ENCODE measurements around the gene PTCRA.

Gene PTCRA

GRCh38 chr6:42970871-42971612 lies 55.2 kb downstream of the PTCRA start:
- H3K79me2 ChIP-seq = no peaks in the 10 kb centered on the region
- no peaks in the 10 kb centered on the region for H3K27me3 ChIP-seq (ENCODE audit: control insufficient read depth, insufficient read depth, low read length)
- no peak overlapping the region for H3K27ac ChIP-seq
- H2AFZ ChIP-seq = no peak overlapping the region
- no peak overlapping the region for H3K9ac ChIP-seq
- no peaks in the 10 kb centered on the region for H3K9me3 ChIP-seq (ENCODE audit: control insufficient read depth, low read length)
- H3K4me2 ChIP-seq (ENCODE audit: low read length) = no peak overlapping the region
- H3K4me3 ChIP-seq (ENCODE audit: low read depth, low read length) = no peak overlapping the region
- H3K36me3 ChIP-seq (ENCODE audit: control insufficient read depth, insufficient read depth, low read length) = no peaks in the 10 kb centered on the region
- no peaks in the 10 kb centered on the region for H3K4me1 ChIP-seq
- no peak for TF ChIP-seq CTCF (IDR thresholded peaks at IDR 0.05)

- H3K27ac ChIP-seq = no peak overlapping the region
- H3K79me2 ChIP-seq = no peaks in the 10 kb centered on the region
- no peak overlapping the region for H3K9ac ChIP-seq
- TF ChIP-seq CTCF (IDR thresholded peaks at IDR 0.05) = no peak
- no peak overlapping the region for H2AFZ ChIP-seq
- H3K4me3 ChIP-seq (ENCODE audit: low read depth, low read length) = no peak overlapping the region
- H3K4me2 ChIP-seq (ENCODE audit: low read length) = no peak overlapping the region
- no peaks in the 10 kb centered on the region for H3K9me3 ChIP-seq (ENCODE audit: control insufficient read depth, low read length)
- no peaks in the 10 kb centered on the region for H3K4me1 ChIP-seq
- H3K27me3 ChIP-seq (ENCODE audit: control insufficient read depth, insufficient read depth, low read length) = no peaks in the 10 kb centered on the region
- no peaks in the 10 kb centered on the region for H3K36me3 ChIP-seq (ENCODE audit: control insufficient read depth, insufficient read depth, low read length)
Observed at GRCh38 chr6:42971746-42972327, 56.0 kb downstream of the PTCRA start.

- no peak overlapping the region for H2AFZ ChIP-seq
Observed at GRCh38 chr6:42973926-42974325, 58.1 kb downstream of the PTCRA start.

GRCh38 chr6:42974919-42975505 lies 59.2 kb downstream of the PTCRA start:
- H3K27ac ChIP-seq = no peak overlapping the region
- H3K4me1 ChIP-seq = peaks cover 8% of the 10 kb centered on the region
- H3K9ac ChIP-seq = no peak overlapping the region
- H3K79me2 ChIP-seq = peaks cover 4% of the 10 kb centered on the region
- TF ChIP-seq CTCF (IDR thresholded peaks at IDR 0.05) = no peak
- H3K4me3 ChIP-seq (ENCODE audit: low read depth, low read length) = no peak overlapping the region
- no peak overlapping the region for H2AFZ ChIP-seq
- no peaks in the 10 kb centered on the region for H3K9me3 ChIP-seq (ENCODE audit: control insufficient read depth, low read length)
- no peak overlapping the region for H3K4me2 ChIP-seq (ENCODE audit: low read length)
- no peaks in the 10 kb centered on the region for H3K27me3 ChIP-seq (ENCODE audit: control insufficient read depth, insufficient read depth, low read length)
- no peaks in the 10 kb centered on the region for H3K36me3 ChIP-seq (ENCODE audit: control insufficient read depth, insufficient read depth, low read length)

More at GRCh38 chr6:42973926-42974325, 58.1 kb downstream of the PTCRA start:
- Histone ChIP-seq H3K79me2 (no peaks in the 10 kb centered on the region), H3K4me1 (peaks cover 5% of the 10 kb centered on the region), H3K27me3 (ENCODE audit: control insufficient read depth, insufficient read depth, low read length) (no peaks in the 10 kb centered on the region), H3K27ac (no peak overlapping the region), H3K36me3 (ENCODE audit: control insufficient read depth, insufficient read depth, low read length) (no peaks in the 10 kb centered on the region), H3K9me3 (ENCODE audit: control insufficient read depth, low read length) (no peaks in the 10 kb centered on the region), H3K9ac (no peak overlapping the region), H3K4me3 (ENCODE audit: low read depth, low read length) (no peak overlapping the region), H3K4me2 (ENCODE audit: low read length) (no peak overlapping the region)
- TF ChIP-seq CTCF (IDR thresholded peaks at IDR 0.05) = no peak

Data from parathyroid adenoma (tissue), 2 donors.